Measurements from ENCODE around the gene VPS35L. TPM values are rescaled to one million over a fixed set of nuclear protein-coding genes. Genes with fewer than 3 reads are reported as not detected.

Gene VPS35L
- total RNA-seq: 62.8 and 66.5 TPM in 2 replicates

GRCh38 chr16:19555186-19555937 is at the start of gene VPS35L:
TSS of gene VPS35L (plus strand) at chr16:19555703. CDS start at chr16:19555730, 27 bp downstream.
- no peaks in the 10 kb centered on the region for H3K27me3 ChIP-seq (ENCODE audit: control insufficient read depth, insufficient read depth, low read length)
- H3K4me3 ChIP-seq (ENCODE audit: low read depth, low read length): peak within 1 kb of the TSS; percentile 92
- DNase-seq (ENCODE audit: low read depth): peak; percentile 94
- no peaks in the 10 kb centered on the region for H3K36me3 ChIP-seq (ENCODE audit: control insufficient read depth, insufficient read depth, low read length)
- TF ChIP-seq CTCF (IDR thresholded peaks at IDR 0.05; ENCODE audit: insufficient read depth, low read length, poor library complexity, severe bottlenecking): peak; percentile 92

- Histone ChIP-seq H3K27me3 (ENCODE audit: control insufficient read depth, insufficient read depth, low read length) (no peaks in the 10 kb centered on the region), H3K4me3 (ENCODE audit: low read depth, low read length) (no peak overlapping the region), H3K36me3 (ENCODE audit: control insufficient read depth, insufficient read depth, low read length) (peaks cover 1% of the 10 kb centered on the region)
- no peak for TF ChIP-seq CTCF (IDR thresholded peaks at IDR 0.05; ENCODE audit: insufficient read depth, low read length, poor library complexity, severe bottlenecking)
- no peak for DNase-seq (ENCODE audit: low read depth)
These were observed 48.5 kb upstream of the VPS35L start for GRCh38 chr16:19506965-19507364.

- peaks cover 1% of the 10 kb centered on the region for H3K36me3 ChIP-seq (ENCODE audit: control insufficient read depth, insufficient read depth, low read length)
- H3K27me3 ChIP-seq (ENCODE audit: control insufficient read depth, insufficient read depth, low read length): no peaks in the 10 kb centered on the region
- no peak for TF ChIP-seq CTCF (IDR thresholded peaks at IDR 0.05; ENCODE audit: insufficient read depth, low read length, poor library complexity, severe bottlenecking)
- DNase-seq (ENCODE audit: low read depth): no peak
- no peak overlapping the region for H3K4me3 ChIP-seq (ENCODE audit: low read depth, low read length)
These were observed 47.6 kb upstream of the VPS35L start for GRCh38 chr16:19507867-19508266.

- no peak overlapping the region for H3K4me3 ChIP-seq (ENCODE audit: low read depth, low read length)
- peaks cover 1% of the 10 kb centered on the region for H3K36me3 ChIP-seq (ENCODE audit: control insufficient read depth, insufficient read depth, low read length)
- no peaks in the 10 kb centered on the region for H3K27me3 ChIP-seq (ENCODE audit: control insufficient read depth, insufficient read depth, low read length)
- no peak for TF ChIP-seq CTCF (IDR thresholded peaks at IDR 0.05; ENCODE audit: insufficient read depth, low read length, poor library complexity, severe bottlenecking)
- no peak for DNase-seq (ENCODE audit: low read depth)
These were observed 43.2 kb upstream of the VPS35L start for GRCh38 chr16:19512297-19512696.

GRCh38 chr16:19513377-19514053 is 42.0 kb upstream of the VPS35L start:
- H3K36me3 ChIP-seq (ENCODE audit: control insufficient read depth, insufficient read depth, low read length): no peaks in the 10 kb centered on the region

More at GRCh38 chr16:19513377-19514053, 42.0 kb upstream of the VPS35L start:
- Histone ChIP-seq H3K27me3 (ENCODE audit: control insufficient read depth, insufficient read depth, low read length) (no peaks in the 10 kb centered on the region), H3K4me3 (ENCODE audit: low read depth, low read length) (no peak overlapping the region)
- DNase-seq (ENCODE audit: low read depth): no peak
- TF ChIP-seq CTCF (IDR thresholded peaks at IDR 0.05; ENCODE audit: insufficient read depth, low read length, poor library complexity, severe bottlenecking): no peak

Data from kidney epithelial cell (primary cell).